Neural crest cell (in vitro differentiated cells): Measurements from ENCODE around the gene SNCAIP. TPM values are rescaled to one million over a fixed set of nuclear protein-coding genes. Genes with fewer than 3 reads are reported as not detected.

ENCODE experiments used
- DNase-seq: peaks from one replicate; pipeline ENCODE4 v3.0.0; 2021; ENCODE audit warnings: low read depth, mixed read lengths, low spot score
- H3K27ac Mint-ChIP-seq: one replicate; pipeline ENCODE4 v1.8.0; 2021; ENCODE audit warnings: mild to moderate bottlenecking, mixed read lengths; ENCODE audit not compliant: unreplicated experiment
- H3K27me3 Mint-ChIP-seq: 2 replicates; pipeline ENCODE4 v1.8.0; 2021; ENCODE audit warnings: low read depth, mild to moderate bottlenecking, mixed read lengths
- H3K36me3 Mint-ChIP-seq: 2 replicates; pipeline ENCODE4 v1.8.0; 2021; ENCODE audit warnings: low read depth, mild to moderate bottlenecking, mixed read lengths
- H3K4me1 Mint-ChIP-seq: 2 replicates; pipeline ENCODE4 v1.8.0; 2021; ENCODE audit warnings: mixed read lengths
- H3K4me3 Mint-ChIP-seq: one replicate; pipeline ENCODE4 v1.8.0; 2021; ENCODE audit warnings: mild to moderate bottlenecking, mixed read lengths
- H3K9me3 Mint-ChIP-seq: 2 replicates; pipeline ENCODE4 v1.8.0; 2021; ENCODE audit warnings: mixed read lengths
- CTCF ChIP-seq: fragments of 200-600 bp; sonication (generic); conservative IDR thresholded peaks from 2 replicates; pipeline ENCODE4 v1.5.0; 2021; ENCODE audit warnings: antibody characterized with exemption, mild to moderate bottlenecking
- total RNA-seq: library from RNA; stranded (reverse); gene quantifications from 2 replicates; pipeline ENCODE4 v1.2.1, GENCODE V29; 2021

SNCAIP gene
- total RNA-seq, 1 donor from 2014 or later: 10.2 TPM

- TF ChIP-seq CTCF: no peak
- H3K4me3 Mint-ChIP-seq: no peak overlapping the region
These were observed 21.5 kb downstream of the SNCAIP start for GRCh38 chr5:122333564-122333963.

GRCh38 chr5:122339591-122339990 is 27.6 kb downstream of the SNCAIP start:
- Mint-ChIP-seq H3K9me3 (no peaks in the 10 kb centered on the region), H3K27ac (no peak overlapping the region), H3K36me3 (no peaks in the 10 kb centered on the region), H3K4me1 (no peaks in the 10 kb centered on the region), H3K4me3 (no peak overlapping the region), H3K27me3 (no peaks in the 10 kb centered on the region)
- TF ChIP-seq CTCF: no peak
- DNase-seq: no peak

More at GRCh38 chr5:122333564-122333963, 21.5 kb downstream of the SNCAIP start:
- no peak overlapping the region for H3K27ac Mint-ChIP-seq
- H3K36me3 Mint-ChIP-seq: no peaks in the 10 kb centered on the region
- no peaks in the 10 kb centered on the region for H3K9me3 Mint-ChIP-seq
- H3K4me1 Mint-ChIP-seq: peaks cover 14% of the 10 kb centered on the region
- no peaks in the 10 kb centered on the region for H3K27me3 Mint-ChIP-seq
- DNase-seq: no peak

- no peak for TF ChIP-seq CTCF
- no peak overlapping the region for H3K27ac Mint-ChIP-seq
- no peak overlapping the region for H3K4me3 Mint-ChIP-seq
- H3K4me1 Mint-ChIP-seq: no peaks in the 10 kb centered on the region
- no peaks in the 10 kb centered on the region for H3K9me3 Mint-ChIP-seq
- no peaks in the 10 kb centered on the region for H3K36me3 Mint-ChIP-seq
- no peak for DNase-seq
- H3K27me3 Mint-ChIP-seq: no peaks in the 10 kb centered on the region
These were observed 29.1 kb downstream of the SNCAIP start for GRCh38 chr5:122341087-122341486.

GRCh38 chr5:122342256-122342655 is 30.2 kb downstream of the SNCAIP start:
- no peak overlapping the region for H3K4me3 Mint-ChIP-seq
- TF ChIP-seq CTCF: no peak
- H3K27ac Mint-ChIP-seq: no peak overlapping the region

GRCh38 chr5:122346897-122347581 is 35.0 kb downstream of the SNCAIP start:
- Mint-ChIP-seq H3K27ac (no peak overlapping the region), H3K36me3 (no peaks in the 10 kb centered on the region), H3K9me3 (no peaks in the 10 kb centered on the region), H3K4me3 (no peak overlapping the region), H3K4me1 (peaks cover 7% of the 10 kb centered on the region), H3K27me3 (no peaks in the 10 kb centered on the region)
- DNase-seq: no peak
- TF ChIP-seq CTCF: no peak

More at GRCh38 chr5:122342256-122342655, 30.2 kb downstream of the SNCAIP start:
- Mint-ChIP-seq H3K36me3 (no peaks in the 10 kb centered on the region), H3K27me3 (no peaks in the 10 kb centered on the region), H3K9me3 (no peaks in the 10 kb centered on the region), H3K4me1 (no peaks in the 10 kb centered on the region)
- no peak for DNase-seq
